Fibroblast of lung (primary cell): Measurements from ENCODE around the gene CCIN. TPM values are rescaled to one million over a fixed set of nuclear protein-coding genes. Genes with fewer than 3 reads are reported as not detected.

Experiments used
- DNase-seq, 2 donors: peaks; one replicate each; pipeline versions ENCODE4 v3.0.0 to v3.0.0-alpha.2; 2010; ENCODE audit warnings: low read depth in 2 of 2
- H2AFZ ChIP-seq: 2 replicates; pipeline ENCODE4 v1.5.1; 2012; ENCODE audit warnings: low read length, control low read depth, inconsistent platforms
- H3K27ac ChIP-seq: 2 replicates; pipeline ENCODE4 v1.5.1; 2011; ENCODE audit warnings: low read length, control low read depth; ENCODE audit not compliant: insufficient read depth
- H3K27me3 ChIP-seq: 2 replicates; pipeline ENCODE4 v1.5.1; 2011; ENCODE audit warnings: mild to moderate bottlenecking, low read length; ENCODE audit not compliant: control insufficient read depth, insufficient read depth
- H3K36me3 ChIP-seq: 2 replicates; pipeline ENCODE4 v1.5.1; 2011; ENCODE audit warnings: low read length; ENCODE audit not compliant: control insufficient read depth, insufficient read depth
- H3K4me1 ChIP-seq: 2 replicates; pipeline ENCODE4 v1.5.1; 2011; ENCODE audit warnings: low read length; ENCODE audit not compliant: control insufficient read depth, insufficient read depth; ENCODE audit errors: extremely low read depth
- H3K4me2 ChIP-seq: 2 replicates; pipeline ENCODE4 v1.5.1; 2011; ENCODE audit warnings: low read length, control low read depth; ENCODE audit not compliant: insufficient read depth; ENCODE audit errors: extremely low read depth
- H3K4me3 ChIP-seq, 4 experiments: fragments of 200-600 bp in 1 of 4; sonication (generic) in 1 of 4; replicated peaks in 1 of 4; 2 replicates each; pipeline ENCODE4 v1.5.1; 2011 to 2016; ENCODE audit warnings: low read length in 4 of 4, low read depth in 3 of 4, mild to moderate bottlenecking in 3 of 4, control low read depth in 2 of 4, inconsistent platforms in 1 of 4, mixed read lengths in 1 of 4; ENCODE audit not compliant: insufficient read depth in 1 of 4; ENCODE audit errors: control extremely low read depth in 1 of 4
- H3K79me2 ChIP-seq: 2 replicates; pipeline ENCODE4 v1.5.1; 2012; ENCODE audit warnings: mild to moderate bottlenecking, low read length, inconsistent platforms; ENCODE audit not compliant: control insufficient read depth, insufficient read depth
- H3K9ac ChIP-seq: 2 replicates; pipeline ENCODE4 v1.5.1; 2011; ENCODE audit warnings: mild to moderate bottlenecking, low read length, control low read depth; ENCODE audit not compliant: insufficient read depth
- H3K9me3 ChIP-seq: 2 replicates; pipeline ENCODE4 v1.5.1; 2012; ENCODE audit warnings: low read depth, low read length; ENCODE audit not compliant: control insufficient read depth, insufficient read depth
- H4K20me1 ChIP-seq: 2 replicates; pipeline ENCODE4 v1.5.1; 2011; ENCODE audit warnings: low read length; ENCODE audit not compliant: control insufficient read depth, insufficient read depth; ENCODE audit errors: extremely low read depth
- CTCF ChIP-seq, 2 donors: IDR thresholded peaks in 1 of 2; conservative IDR thresholded peaks in 1 of 2; 1 replicate in 1 of 2; 2 replicates in 1 of 2; pipeline ENCODE4 v1.5.1; 2011 to 2012; ENCODE audit warnings: low read length in 2 of 2, control low read depth in 1 of 2, inconsistent platforms in 1 of 2, low read depth in 1 of 2, mild to moderate bottlenecking in 1 of 2
- EZH2 ChIP-seq: IDR thresholded peaks from 2 replicates; pipeline ENCODE4 v1.5.1; 2012; ENCODE audit warnings: low read length, control low read depth, mild to moderate bottlenecking; ENCODE audit errors: missing control alignments
- polyA plus RNA-seq, 2 donors: library from polyadenylated mRNA; depleted of rRNA in 1 of 2; stranded (reverse) in 1 of 2; unstranded in 1 of 2; fragments of >200 nt; gene quantifications; 2 replicates each; pipeline ENCODE4 v1.2.1, GENCODE V29; 2011 to 2012; ENCODE audit warnings: missing spikeins in 1 of 2
- total RNA-seq: library from RNA; depleted of rRNA; stranded (reverse); fragments of >200 nt; gene quantifications from 2 replicates; pipeline ENCODE4 v1.2.1, GENCODE V29; 2014

The CCIN gene
- total and polyA plus RNA-seq, 2 donors (not counting 1 experiment from before 2014, with no cell fraction given) = 0.40 to 1.3 TPM

DNA sequence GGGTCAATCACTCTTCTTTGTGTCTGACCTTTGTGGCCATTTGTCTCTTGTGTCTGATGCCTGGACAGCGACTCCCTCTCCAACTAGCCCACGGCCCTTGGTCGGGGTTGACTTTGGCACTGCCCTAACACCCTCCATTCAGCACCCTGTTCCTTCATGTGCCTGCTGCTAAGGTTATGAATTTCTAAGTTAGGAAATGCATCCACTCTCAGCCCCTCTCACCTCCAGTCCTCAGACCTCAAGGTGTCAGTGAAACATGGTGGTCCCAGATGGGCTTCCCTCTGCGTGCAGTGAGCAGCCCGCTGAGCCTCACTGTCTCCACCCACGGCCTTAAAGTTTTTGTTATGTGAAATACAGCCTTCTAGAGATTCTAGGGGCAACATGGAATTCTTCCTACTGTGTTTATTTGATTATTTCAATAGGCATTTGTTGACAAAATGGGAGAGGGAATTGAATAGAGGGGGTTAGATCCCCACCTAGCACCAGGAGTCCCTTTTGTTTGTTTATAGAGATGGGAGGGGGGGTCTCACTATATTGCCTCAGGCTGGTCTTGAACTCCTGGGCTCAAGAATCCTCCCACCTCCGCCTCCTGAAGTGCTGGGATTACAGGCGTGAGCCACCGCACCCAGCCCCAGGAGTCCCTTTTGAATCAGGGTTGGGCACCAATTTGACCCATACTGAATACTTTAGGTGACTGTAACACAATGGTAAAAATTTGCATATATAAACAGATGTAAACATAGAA, 34.3 kb upstream of the CCIN start:
- no peak overlapping the region for H3K4me3 ChIP-seq
- no peak overlapping the region for H2AFZ ChIP-seq
- H4K20me1 ChIP-seq = no peaks in the 10 kb centered on the region
- no peak for TF ChIP-seq EZH2
- TF ChIP-seq CTCF (conservative IDR thresholded peaks at IDR 0.05 in 1 of 2, IDR thresholded peaks at IDR 0.05 in 1 of 2; ENCODE audit: low read depth in 1 of 2, low read length in 2 of 2) = no peak
- H3K4me1 ChIP-seq = peaks cover 9% of the 10 kb centered on the region
- no peaks in the 10 kb centered on the region for H3K27me3 ChIP-seq
- H3K79me2 ChIP-seq = no peaks in the 10 kb centered on the region
- H3K4me2 ChIP-seq = no peak overlapping the region
- H3K9me3 ChIP-seq = no peaks in the 10 kb centered on the region
- no peaks in the 10 kb centered on the region for H3K36me3 ChIP-seq
- H3K27ac ChIP-seq = no peak overlapping the region
- H3K9ac ChIP-seq = no peak overlapping the region
- DNase-seq = no peak

- no peak for DNase-seq
- Histone ChIP-seq H3K36me3 (no peaks in the 10 kb centered on the region), H3K27me3 (no peaks in the 10 kb centered on the region), H3K9me3 (no peaks in the 10 kb centered on the region), H3K4me3 (peak overlapping the region; percentile 41 to 77 (median 66)), H3K27ac (no peak overlapping the region), H4K20me1 (no peaks in the 10 kb centered on the region), H3K4me1 (peaks cover 9% of the 10 kb centered on the region), H3K9ac (peak overlapping the region; percentile 63), H3K4me2 (peak overlapping the region; percentile 83), H3K79me2 (no peaks in the 10 kb centered on the region), H2AFZ (peak overlapping the region; percentile 35)
- TF ChIP-seq EZH2 (no peak), CTCF (conservative IDR thresholded peaks at IDR 0.05 in 1 of 2, IDR thresholded peaks at IDR 0.05 in 1 of 2; ENCODE audit: low read depth in 1 of 2, low read length in 2 of 2) (no peak)
These were observed 33.4 kb upstream of the CCIN start for GRCh38 chr9:36135741-36136271.

- Histone ChIP-seq H3K4me3 (peak within 1 kb of the TSS; percentile 55 to 82 (median 76)), H3K9me3 (no peaks in the 10 kb centered on the region), H4K20me1 (no peaks in the 10 kb centered on the region), H3K4me2 (peak within 1 kb of the TSS; percentile 97), H3K79me2 (no peaks in the 10 kb centered on the region), H3K27ac (peak within 1 kb of the TSS; percentile 10), H2AFZ (peak within 1 kb of the TSS; percentile 45), H3K9ac (peak within 1 kb of the TSS; percentile 63), H3K36me3 (no peaks in the 10 kb centered on the region), H3K4me1 (peaks cover 9% of the 10 kb centered on the region), H3K27me3 (no peaks in the 10 kb centered on the region)
- peak; percentile 68 to 70 for DNase-seq
- TF ChIP-seq CTCF (conservative IDR thresholded peaks at IDR 0.05 in 1 of 2, IDR thresholded peaks at IDR 0.05 in 1 of 2; ENCODE audit: low read depth in 1 of 2, low read length in 2 of 2) (no peak), EZH2 (no peak)
These were observed 32.8 kb upstream of the CCIN start, which contains the start of gene GLIPR2 for GRCh38 chr9:36136272-36136893. TSS of gene GLIPR2 (plus strand) at chr9:36136733. CDS start at chr9:36136779, 46 bp downstream.
